GM12878 (cell line): ENCODE data around the gene COL11A1.

ENCODE experiments used
- CTCF ChIP-seq, 3 experiments: IDR thresholded peaks in 2 of 3; conservative IDR thresholded peaks in 1 of 3; 2 replicates each; pipeline ENCODE4 v1.5.1; 2011; ENCODE audit warnings: low read depth in 3 of 3, low read length in 3 of 3, mild to moderate bottlenecking in 3 of 3, control low read depth in 2 of 3, moderate library complexity in 2 of 3, inconsistent platforms in 1 of 3, mixed read lengths in 1 of 3; ENCODE audit not compliant: control insufficient read depth in 2 of 3, insufficient read depth in 1 of 3; ENCODE audit errors: extremely low read depth in 1 of 3
- HDAC2 ChIP-seq: fragments of 200-600 bp; sonication (generic); IDR thresholded peaks from 2 replicates; pipeline ENCODE4 v1.6.1; 2017
- JUNB ChIP-seq: IDR thresholded peaks from 2 replicates; pipeline ENCODE4 v1.6.1; 2016; ENCODE audit warnings: antibody characterized with exemption, mild to moderate bottlenecking
- MTA2 ChIP-seq: fragments of 450-650 bp; IDR thresholded peaks from 2 replicates; pipeline ENCODE4 v1.6.1; 2016; ENCODE audit warnings: low read depth, mild to moderate bottlenecking, moderate library complexity
- MXI1 ChIP-seq: fragments of 150-350 bp; IDR thresholded peaks from 2 replicates; pipeline ENCODE4 v1.6.1; 2011; ENCODE audit warnings: low read depth, mild to moderate bottlenecking, inconsistent platforms, low read length, improper control_type of control experiment
- POLR2A ChIP-seq: IDR thresholded peaks from 2 replicates; pipeline ENCODE4 v1.6.1; 2011; ENCODE audit warnings: low read depth, mild to moderate bottlenecking, low read length
- POLR2AphosphoS5 ChIP-seq: IDR thresholded peaks from 2 replicates; pipeline ENCODE4 v1.6.1; 2011; ENCODE audit warnings: mild to moderate bottlenecking, low read length, inconsistent platforms
- ZNF24 ChIP-seq: fragments of 450-650 bp; IDR thresholded peaks from 2 replicates; pipeline ENCODE4 v1.6.1; 2017; ENCODE audit warnings: antibody characterized with exemption, mild to moderate bottlenecking

GRCh38 chr1:102954576-102954975 is 153.7 kb downstream of the COL11A1 start:
- TF ChIP-seq POLR2AphosphoS5 (no peak), ZNF24 (no peak), CTCF (IDR thresholded peaks at IDR 0.05 in 2 of 3, conservative IDR thresholded peaks at IDR 0.05 in 1 of 3; ENCODE audit: control insufficient read depth in 2 of 3, extremely low read depth in 1 of 3, insufficient read depth in 1 of 3, low read depth in 3 of 3, low read length in 3 of 3) (no peak), MXI1 (no peak), POLR2A (no peak), MTA2 (no peak), HDAC2 (no peak), JUNB (no peak)
